Measurements from ENCODE around the gene SNAPIN. TPM values are rescaled to one million over a fixed set of nuclear protein-coding genes. Genes with fewer than 3 reads are reported as not detected.

Gene SNAPIN
- polyA plus RNA-seq, 1 of the 3 experiments (the other 2 are of a cell fraction), result 57.6 TPM

DNA sequence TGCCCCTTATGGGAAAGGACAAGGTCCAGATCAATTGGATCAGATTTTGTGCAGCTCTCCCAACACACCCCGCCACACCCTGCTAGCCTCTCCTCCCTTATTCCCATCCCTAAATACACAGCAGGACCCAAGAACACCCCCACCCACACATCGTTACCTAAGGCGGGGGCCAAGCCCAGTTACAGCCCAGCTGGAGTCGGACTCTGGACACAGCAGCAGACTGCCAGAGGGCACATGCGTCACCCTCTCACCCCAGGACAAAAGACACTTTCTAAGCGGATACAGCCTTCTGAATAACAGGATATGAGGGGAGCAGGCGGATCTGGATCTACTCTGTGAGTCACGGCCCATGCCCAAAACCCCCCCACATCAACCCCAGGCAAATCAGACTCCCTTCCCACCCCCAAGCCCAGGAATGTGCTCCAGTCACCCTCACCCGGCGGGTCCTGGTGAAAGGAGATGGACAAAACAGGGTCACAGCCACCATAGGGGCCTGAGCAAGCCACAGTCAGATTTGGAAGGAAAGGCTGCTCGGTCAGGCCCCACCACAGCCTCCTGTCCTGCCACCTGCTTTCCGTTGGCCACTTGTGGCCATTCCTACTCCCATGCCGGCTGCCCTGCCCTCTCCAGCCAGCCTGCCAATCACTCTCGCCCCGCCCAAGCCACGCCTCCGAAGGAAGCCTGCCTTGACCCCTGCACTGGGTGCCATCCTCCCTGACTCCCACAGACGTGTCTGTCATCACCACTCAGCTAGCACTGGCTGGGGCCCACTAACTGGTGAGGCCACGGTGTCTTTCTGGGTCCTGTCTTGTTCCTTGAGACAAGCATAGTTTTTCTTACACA, 49.5 kb upstream of the SNAPIN start (continued):
- peak; percentile 77; the same call in 1 of the 2 replicates for TF ChIP-seq SIN3A (IDR thresholded peaks at IDR 0.05; ENCODE audit: borderline replicate concordance, low read depth, low read length)
- TF ChIP-seq TCF12 (IDR thresholded peaks at IDR 0.05), result peak; percentile 66
- peak in 1 of 2 experiments; percentile 8; a peak in 1 of 4 replicates for TF ChIP-seq EP300 (IDR thresholded peaks at IDR 0.05; ENCODE audit: borderline replicate concordance in 1 of 2, low read depth in 1 of 2, low read length in 1 of 2)
- peak; percentile 90 for TF ChIP-seq FOSL2 (IDR thresholded peaks at IDR 0.05; ENCODE audit: borderline replicate concordance, low read depth)
- peak; percentile 70 for TF ChIP-seq GABPA (IDR thresholded peaks at IDR 0.05; ENCODE audit: low read depth)
- TF ChIP-seq FOXJ3 (CRISPR knock-in tag; IDR thresholded peaks at IDR 0.05), result no peak
- TF ChIP-seq, protein P1, sequence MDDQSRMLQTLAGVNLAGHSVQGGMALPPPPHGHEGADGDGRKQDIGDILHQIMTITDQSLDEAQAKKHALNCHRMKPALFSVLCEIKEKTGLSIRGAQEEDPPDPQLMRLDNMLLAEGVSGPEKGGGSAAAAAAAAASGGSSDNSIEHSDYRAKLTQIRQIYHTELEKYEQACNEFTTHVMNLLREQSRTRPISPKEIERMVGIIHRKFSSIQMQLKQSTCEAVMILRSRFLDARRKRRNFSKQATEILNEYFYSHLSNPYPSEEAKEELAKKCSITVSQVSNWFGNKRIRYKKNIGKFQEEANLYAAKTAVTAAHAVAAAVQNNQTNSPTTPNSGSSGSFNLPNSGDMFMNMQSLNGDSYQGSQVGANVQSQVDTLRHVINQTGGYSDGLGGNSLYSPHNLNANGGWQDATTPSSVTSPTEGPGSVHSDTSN (IDR thresholded peaks at IDR 0.05), result peak; percentile 96
- TF ChIP-seq MEF2A (IDR thresholded peaks at IDR 0.05; ENCODE audit: borderline replicate concordance, low read depth), result no peak
- TF ChIP-seq TAF1 (IDR thresholded peaks at IDR 0.05; ENCODE audit: borderline replicate concordance, low read depth, low read length), result peak; percentile 68; the same call in 1 of the 2 replicates
- 0 out of 2 replicates have a peak, but pooled peaks have one; percentile 24 for TF ChIP-seq RXRA (IDR thresholded peaks at IDR 0.05; ENCODE audit: borderline replicate concordance, low read depth)
- peak; percentile 94 for TF ChIP-seq POLR2AphosphoS5 (IDR thresholded peaks at IDR 0.05; ENCODE audit: low read depth, low read length)
- TF ChIP-seq, protein P2, sequence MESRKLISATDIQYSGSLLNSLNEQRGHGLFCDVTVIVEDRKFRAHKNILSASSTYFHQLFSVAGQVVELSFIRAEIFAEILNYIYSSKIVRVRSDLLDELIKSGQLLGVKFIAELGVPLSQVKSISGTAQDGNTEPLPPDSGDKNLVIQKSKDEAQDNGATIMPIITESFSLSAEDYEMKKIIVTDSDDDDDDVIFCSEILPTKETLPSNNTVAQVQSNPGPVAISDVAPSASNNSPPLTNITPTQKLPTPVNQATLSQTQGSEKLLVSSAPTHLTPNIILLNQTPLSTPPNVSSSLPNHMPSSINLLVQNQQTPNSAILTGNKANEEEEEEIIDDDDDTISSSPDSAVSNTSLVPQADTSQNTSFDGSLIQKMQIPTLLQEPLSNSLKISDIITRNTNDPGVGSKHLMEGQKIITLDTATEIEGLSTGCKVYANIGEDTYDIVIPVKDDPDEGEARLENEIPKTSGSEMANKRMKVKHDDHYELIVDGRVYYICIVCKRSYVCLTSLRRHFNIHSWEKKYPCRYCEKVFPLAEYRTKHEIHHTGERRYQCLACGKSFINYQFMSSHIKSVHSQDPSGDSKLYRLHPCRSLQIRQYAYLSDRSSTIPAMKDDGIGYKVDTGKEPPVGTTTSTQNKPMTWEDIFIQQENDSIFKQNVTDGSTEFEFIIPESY (IDR thresholded peaks at IDR 0.05; ENCODE audit: borderline replicate concordance, low read depth), result no peak
- no peak for TF ChIP-seq ELF1 (IDR thresholded peaks at IDR 0.05)
- no peak for TF ChIP-seq FOXM1 (IDR thresholded peaks at IDR 0.05; ENCODE audit: low read depth)
- TF ChIP-seq, protein P3, sequence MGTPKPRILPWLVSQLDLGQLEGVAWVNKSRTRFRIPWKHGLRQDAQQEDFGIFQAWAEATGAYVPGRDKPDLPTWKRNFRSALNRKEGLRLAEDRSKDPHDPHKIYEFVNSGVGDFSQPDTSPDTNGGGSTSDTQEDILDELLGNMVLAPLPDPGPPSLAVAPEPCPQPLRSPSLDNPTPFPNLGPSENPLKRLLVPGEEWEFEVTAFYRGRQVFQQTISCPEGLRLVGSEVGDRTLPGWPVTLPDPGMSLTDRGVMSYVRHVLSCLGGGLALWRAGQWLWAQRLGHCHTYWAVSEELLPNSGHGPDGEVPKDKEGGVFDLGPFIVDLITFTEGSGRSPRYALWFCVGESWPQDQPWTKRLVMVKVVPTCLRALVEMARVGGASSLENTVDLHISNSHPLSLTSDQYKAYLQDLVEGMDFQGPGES (IDR thresholded peaks at IDR 0.05; ENCODE audit: low read depth, low read length), result no peak

DNA sequence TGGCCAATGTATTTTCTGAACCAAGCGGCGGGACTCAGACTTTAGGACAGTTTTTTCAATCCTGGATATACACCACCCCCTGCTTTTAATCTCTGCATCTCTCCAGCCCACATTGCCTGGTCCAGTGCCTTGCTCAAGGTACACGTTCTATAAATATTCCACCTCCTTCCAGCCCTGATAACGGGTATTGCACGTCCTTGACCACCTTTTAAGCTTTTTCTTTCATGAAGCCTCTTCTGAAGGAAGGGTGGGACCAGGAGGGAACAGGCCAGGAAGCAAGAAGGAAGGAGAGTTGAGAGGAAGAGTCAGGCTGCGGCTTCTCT, 49.0 kb upstream of the SNAPIN start:
- H3F3A ChIP-seq (replicated peaks; ENCODE audit: insufficient read depth), result peaks cover 25% of the 10 kb centered on the region
- POLR2A ChIA-PET, result no interaction called here
- H3K27me3 ChIP-seq (ENCODE audit: insufficient read depth), result no peaks in the 10 kb centered on the region
- no peaks in the 10 kb centered on the region for H4K20me1 ChIP-seq (ENCODE audit: insufficient read depth)
- peak overlapping the region; percentile 48; the same call in 1 of the 2 replicates for H2AFZ ChIP-seq (ENCODE audit: low read depth)
- H3K36me3 ChIP-seq (replicated peaks in 1 of 2; ENCODE audit: control insufficient read depth in 1 of 2, insufficient read depth in 2 of 2, low read length in 1 of 2), result peaks cover 13 to 27% of the 10 kb centered on the region in 2 experiments
- no peak for DNase-seq
- 77% methylated on average over 6 of the region's 6 CpGs for WGBS (ENCODE audit: low lambda C conversion rate)
- peak overlapping the region; percentile 58 to 84; a peak in 3 of 4 replicates for H3K27ac ChIP-seq (ENCODE audit: low read depth in 2 of 2, low read length in 1 of 2)
- peak overlapping the region; percentile 100; the same call in 1 of the 2 replicates for H3K9ac ChIP-seq
- peaks cover 15 to 23% of the 10 kb centered on the region in 2 experiments; a peak in 3 of 4 replicates for H3K4me1 ChIP-seq (ENCODE audit: control insufficient read depth in 1 of 2, insufficient read depth in 2 of 2, low read depth in 1 of 2, low read length in 1 of 2)
- H3K9me3 ChIP-seq, result no peaks in the 10 kb centered on the region
- no peaks in the 10 kb centered on the region for H3K9me2 ChIP-seq
- H3K79me2 ChIP-seq (ENCODE audit: insufficient read depth), result peaks cover 51% of the 10 kb centered on the region
- CTCF ChIA-PET, result no interaction called here
- H3K4me2 ChIP-seq, result peak overlapping the region; percentile 99
- H3K4me3 ChIP-seq (ENCODE audit: low read depth in 2 of 2, low read length in 1 of 2), result peak overlapping the region in 1 of 2 experiments; percentile 87; a peak in 1 of 4 replicates
- TF ChIP-seq, protein P4, sequence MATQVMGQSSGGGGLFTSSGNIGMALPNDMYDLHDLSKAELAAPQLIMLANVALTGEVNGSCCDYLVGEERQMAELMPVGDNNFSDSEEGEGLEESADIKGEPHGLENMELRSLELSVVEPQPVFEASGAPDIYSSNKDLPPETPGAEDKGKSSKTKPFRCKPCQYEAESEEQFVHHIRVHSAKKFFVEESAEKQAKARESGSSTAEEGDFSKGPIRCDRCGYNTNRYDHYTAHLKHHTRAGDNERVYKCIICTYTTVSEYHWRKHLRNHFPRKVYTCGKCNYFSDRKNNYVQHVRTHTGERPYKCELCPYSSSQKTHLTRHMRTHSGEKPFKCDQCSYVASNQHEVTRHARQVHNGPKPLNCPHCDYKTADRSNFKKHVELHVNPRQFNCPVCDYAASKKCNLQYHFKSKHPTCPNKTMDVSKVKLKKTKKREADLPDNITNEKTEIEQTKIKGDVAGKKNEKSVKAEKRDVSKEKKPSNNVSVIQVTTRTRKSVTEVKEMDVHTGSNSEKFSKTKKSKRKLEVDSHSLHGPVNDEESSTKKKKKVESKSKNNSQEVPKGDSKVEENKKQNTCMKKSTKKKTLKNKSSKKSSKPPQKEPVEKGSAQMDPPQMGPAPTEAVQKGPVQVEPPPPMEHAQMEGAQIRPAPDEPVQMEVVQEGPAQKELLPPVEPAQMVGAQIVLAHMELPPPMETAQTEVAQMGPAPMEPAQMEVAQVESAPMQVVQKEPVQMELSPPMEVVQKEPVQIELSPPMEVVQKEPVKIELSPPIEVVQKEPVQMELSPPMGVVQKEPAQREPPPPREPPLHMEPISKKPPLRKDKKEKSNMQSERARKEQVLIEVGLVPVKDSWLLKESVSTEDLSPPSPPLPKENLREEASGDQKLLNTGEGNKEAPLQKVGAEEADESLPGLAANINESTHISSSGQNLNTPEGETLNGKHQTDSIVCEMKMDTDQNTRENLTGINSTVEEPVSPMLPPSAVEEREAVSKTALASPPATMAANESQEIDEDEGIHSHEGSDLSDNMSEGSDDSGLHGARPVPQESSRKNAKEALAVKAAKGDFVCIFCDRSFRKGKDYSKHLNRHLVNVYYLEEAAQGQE (IDR thresholded peaks at IDR 0.05; ENCODE audit: low read depth, low read length), result no peak
- TF ChIP-seq, protein P5, sequence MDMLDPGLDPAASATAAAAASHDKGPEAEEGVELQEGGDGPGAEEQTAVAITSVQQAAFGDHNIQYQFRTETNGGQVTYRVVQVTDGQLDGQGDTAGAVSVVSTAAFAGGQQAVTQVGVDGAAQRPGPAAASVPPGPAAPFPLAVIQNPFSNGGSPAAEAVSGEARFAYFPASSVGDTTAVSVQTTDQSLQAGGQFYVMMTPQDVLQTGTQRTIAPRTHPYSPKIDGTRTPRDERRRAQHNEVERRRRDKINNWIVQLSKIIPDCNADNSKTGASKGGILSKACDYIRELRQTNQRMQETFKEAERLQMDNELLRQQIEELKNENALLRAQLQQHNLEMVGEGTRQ (IDR thresholded peaks at IDR 0.05; ENCODE audit: borderline replicate concordance, low read depth, low read length), result no peak
- TF ChIP-seq FOXM1 (IDR thresholded peaks at IDR 0.05; ENCODE audit: low read depth) (no peak), ELF1 (IDR thresholded peaks at IDR 0.05) (no peak), NFIC (IDR thresholded peaks at IDR 0.05; ENCODE audit: borderline replicate concordance) (no peak), FOSL2 (IDR thresholded peaks at IDR 0.05; ENCODE audit: borderline replicate concordance, low read depth) (no peak)
- TF ChIP-seq, protein P2 (IDR thresholded peaks at IDR 0.05; ENCODE audit: borderline replicate concordance, low read depth), result no peak
